Testis (tissue), 2 donors: ENCODE results near the gene SIX5.

Experiments used
- CTCF ChIP-seq, 3 experiments: fragments of 450-650 bp in 2 of 3; fragments of 200-600 bp in 1 of 3; sonication (generic) in 1 of 3; IDR thresholded peaks; one replicate each; pipeline ENCODE4 v1.5.1; 2016 to 2019; ENCODE audit warnings: antibody characterized with exemption in 3 of 3, mild to moderate bottlenecking in 2 of 3, moderate library complexity in 1 of 3
- POLR2A ChIP-seq: fragments of 450-650 bp; IDR thresholded peaks from one replicate; pipeline ENCODE4 v1.6.1; 2017; ENCODE audit warnings: antibody characterized with exemption, mild to moderate bottlenecking, moderate library complexity

- no peak for TF ChIP-seq POLR2A
- no peak for TF ChIP-seq CTCF (IDR thresholded peaks at IDR 0.05)
Observed at GRCh38 chr19:45773384-45773783, 4.3 kb upstream of the SIX5 start.
